Right lobe of liver (tissue), 4 donors: ENCODE data around the gene EFCAB12.

ENCODE experiments used
- CTCF ChIP-seq, 4 donors: fragments of 200-600 bp in 3 of 4; fragments of 450-650 bp in 1 of 4; IDR thresholded peaks; one replicate each; pipeline versions ENCODE4 v1.5.1 to v1.8.0; 2016 to 2022; ENCODE audit warnings: antibody characterized with exemption in 4 of 4, mild to moderate bottlenecking in 2 of 4
- POLR2A ChIP-seq: fragments of 450-650 bp; IDR thresholded peaks from one replicate; pipeline ENCODE4 v1.6.1; 2017; ENCODE audit warnings: antibody characterized with exemption, mild to moderate bottlenecking
- donor health status: DM: no; HTN: no; CAD: no.
- donor health status: DM: no; HTN: no; CAD: no.
- donor health status: DM: no; HTN: yes; CAD: no.

- TF ChIP-seq CTCF (IDR thresholded peaks at IDR 0.05) (no peak), POLR2A (no peak)
These were observed 23.8 kb downstream of the EFCAB12 start for GRCh38 chr3:129404610-129405009.
